K562 (cell line): ENCODE results near the gene SHISA7. TPM values are rescaled to one million over a fixed set of nuclear protein-coding genes. Genes with fewer than 3 reads are reported as not detected.

Experiments
- BCOR ChIP-seq: fragments of 450-650 bp; IDR thresholded peaks from 2 replicates; pipeline ENCODE4 v1.6.1; 2016
- BDP1 ChIP-seq: IDR thresholded peaks from 3 replicates; pipeline ENCODE4 v1.6.1; 2011; ENCODE audit not compliant: insufficient read length, insufficient read depth
- CREM ChIP-seq: IDR thresholded peaks from 2 replicates; pipeline ENCODE4 v1.6.1; 2014; ENCODE audit warnings: antibody characterized with exemption, low read depth
- GTF2A2 ChIP-seq: IDR thresholded peaks from 2 replicates; pipeline ENCODE4 v1.6.1; 2016; ENCODE audit warnings: mild to moderate bottlenecking, missing genetic modification characterization, missing compliant biosample characterization
- GTF2F1 ChIP-seq: IDR thresholded peaks from 2 replicates; pipeline ENCODE4 v1.6.1; 2011; ENCODE audit warnings: low read depth, low read length, improper control_type of control experiment
- HSF4 ChIP-seq: fragments of 250-450 bp; sonication (Bioruptor Pico); IDR thresholded peaks from 2 replicates; pipeline ENCODE4 v2.1.2; 2022; ENCODE audit warnings: mild to moderate bottlenecking, moderate library complexity, borderline replicate concordance
- MEIS2 ChIP-seq: fragments of 450-650 bp; IDR thresholded peaks from 2 replicates; pipeline ENCODE4 v1.6.1; 2014; ENCODE audit warnings: mild to moderate bottlenecking; ENCODE audit not compliant: partially characterized antibody
- NFIC ChIP-seq: fragments of 450-650 bp; IDR thresholded peaks from 2 replicates; pipeline ENCODE4 v1.6.1; 2017; ENCODE audit warnings: mild to moderate bottlenecking, inconsistent platforms
- NR2C1 ChIP-seq, 2 experiments: fragments of 450-650 bp; IDR thresholded peaks; 2 replicates each; pipeline ENCODE4 v1.6.1; 2017; ENCODE audit warnings: mild to moderate bottlenecking in 2 of 2, antibody characterized with exemption in 1 of 2, inconsistent platforms in 1 of 2, missing compliant biosample characterization in 1 of 2, missing genetic modification characterization in 1 of 2
- NR2C2 ChIP-seq, 2 experiments: fragments of 200-800 bp in 1 of 2; sonication (Bioruptor generic) in 1 of 2; sonication (generic) in 1 of 2; formaldehyde crosslinking in 1 of 2; IDR thresholded peaks; 2 replicates each; pipeline versions ENCODE4 v1.6.1 to v1.8.0; 2016 to 2022; ENCODE audit warnings: mild to moderate bottlenecking in 1 of 2, missing compliant biosample characterization in 1 of 2, missing genetic modification characterization in 1 of 2, missing genetic modification reagents in 1 of 2
- POLR2A ChIP-seq: fragments of 450-650 bp; conservative IDR thresholded peaks from 2 replicates; pipeline ENCODE4 v1.6.1; 2016
- POLR2H ChIP-seq: IDR thresholded peaks from 2 replicates; pipeline ENCODE4 v1.6.1; 2016; ENCODE audit warnings: missing genetic modification characterization, low read depth, mild to moderate bottlenecking, control low read depth, missing compliant biosample characterization, moderate library complexity
- RNF2 ChIP-seq: sonication (generic); IDR thresholded peaks from 2 replicates; pipeline ENCODE4 v1.6.1; 2016
- ZBTB7A ChIP-seq: IDR thresholded peaks from 2 replicates; pipeline ENCODE4 v1.6.1; 2011; ENCODE audit warnings: low read depth, mild to moderate bottlenecking, low read length, moderate library complexity, borderline replicate concordance; ENCODE audit not compliant: control insufficient read depth
- ZNF589 ChIP-seq: fragments of 200-800 bp; sonication (Bioruptor generic); IDR thresholded peaks from 2 replicates; pipeline ENCODE4 v1.6.1; 2016; ENCODE audit warnings: low read depth, missing genetic modification characterization, missing compliant biosample characterization
- polyA plus RNA-seq, 8 experiments: library from polyadenylated mRNA; depleted of rRNA in 4 of 8; stranded (reverse) in 5 of 8; unstranded in 3 of 8; fragments of >200 nt; fragmentation: Nextera tagmentation in 2 of 8; fragmentation: Illumina TruSeq in 1 of 8; extraction: Ambion mirVana in 2 of 8; extraction: Trizol in 1 of 8; gene quantifications; 2 replicates each; pipeline versions ENCODE4 v1.2.1 to v1.2.3, GENCODE V29; 2011 to 2014; ENCODE audit warnings: inconsistent platforms in 1 of 8, missing spikeins in 1 of 8
- total RNA-seq, 7 experiments: library from RNA; depleted of rRNA in 6 of 7; stranded (reverse); fragments of >200 nt in 6 of 7; fragmentation: Illumina TruSeq in 2 of 7; extraction: Trizol in 2 of 7; gene quantifications; 2 replicates each; pipeline versions ENCODE4 v1.2.1 to v1.2.3, GENCODE V29; 2011 to 2021; ENCODE audit warnings: low replicate concordance in 1 of 7
- TF ChIP-seq, protein P1 (sequence below): sonication (generic); formaldehyde crosslinking; IDR thresholded peaks from 2 replicates; pipeline ENCODE4 v1.8.0; 2022; ENCODE audit warnings: mild to moderate bottlenecking, missing genetic modification reagents, borderline replicate concordance
- TF ChIP-seq, protein P2 (sequence below): IDR thresholded peaks from 2 replicates; pipeline ENCODE4 v1.6.1; 2011; ENCODE audit not compliant: insufficient read length; ENCODE audit errors: extremely low read depth
- TF ChIP-seq, protein P3 (sequence below): conservative IDR thresholded peaks from 2 replicates; pipeline ENCODE4 v1.6.1; 2011; ENCODE audit warnings: low read depth, mild to moderate bottlenecking, low read length; ENCODE audit not compliant: control insufficient read depth
- TF ChIP-seq, protein P4 (sequence below): sonication (generic); formaldehyde crosslinking; IDR thresholded peaks from 2 replicates; pipeline ENCODE4 v1.8.0; 2022; ENCODE audit warnings: mild to moderate bottlenecking, missing genetic modification reagents

Gene SHISA7
- total and polyA plus RNA-seq, 9 of the 15 experiments (the other 6 are each of a cell fraction or from before 2014, with no cell fraction given): 0.01 to 0.40 (median 0.07) TPM

DNA sequence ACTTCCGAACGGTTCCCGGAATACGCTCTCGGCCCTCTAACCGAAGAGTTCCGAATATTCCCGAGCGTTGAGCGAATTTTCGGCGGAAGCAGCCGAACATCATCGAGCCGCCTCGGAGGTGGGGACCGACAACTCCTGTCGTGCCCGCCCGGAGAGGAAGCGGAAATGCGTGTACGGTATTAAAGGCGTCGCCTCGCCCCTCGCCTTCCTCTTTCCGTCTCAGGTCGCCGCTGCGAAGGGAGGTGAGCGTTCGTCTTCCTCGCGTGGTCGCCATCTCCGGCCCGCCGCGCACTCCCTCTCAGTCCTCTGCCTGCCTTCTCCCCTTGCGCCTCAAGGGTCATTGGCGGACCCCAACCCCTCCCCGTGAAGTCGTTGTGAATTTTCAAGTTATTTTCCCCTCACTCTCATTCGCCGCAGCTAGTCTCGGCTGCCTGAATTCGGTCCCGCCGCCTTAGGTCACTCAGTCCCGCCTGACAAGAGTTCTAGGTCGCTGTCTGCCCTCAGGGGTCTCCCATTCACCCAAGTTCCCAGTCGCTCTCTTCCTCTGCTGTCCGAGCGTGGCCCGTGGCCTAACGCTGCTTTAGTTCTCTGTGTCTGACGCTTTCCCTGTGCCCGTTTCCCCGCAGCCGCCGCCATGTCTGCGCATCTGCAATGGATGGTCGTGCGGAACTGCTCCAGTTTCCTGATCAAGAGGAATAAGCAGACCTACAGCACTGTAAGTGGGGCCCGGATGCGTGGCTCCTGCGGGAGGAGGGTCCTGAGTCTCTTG is 57.2 kb downstream of the SHISA7 start, which contains the start of gene RPL28 (continued):
- TF ChIP-seq, protein P1, sequence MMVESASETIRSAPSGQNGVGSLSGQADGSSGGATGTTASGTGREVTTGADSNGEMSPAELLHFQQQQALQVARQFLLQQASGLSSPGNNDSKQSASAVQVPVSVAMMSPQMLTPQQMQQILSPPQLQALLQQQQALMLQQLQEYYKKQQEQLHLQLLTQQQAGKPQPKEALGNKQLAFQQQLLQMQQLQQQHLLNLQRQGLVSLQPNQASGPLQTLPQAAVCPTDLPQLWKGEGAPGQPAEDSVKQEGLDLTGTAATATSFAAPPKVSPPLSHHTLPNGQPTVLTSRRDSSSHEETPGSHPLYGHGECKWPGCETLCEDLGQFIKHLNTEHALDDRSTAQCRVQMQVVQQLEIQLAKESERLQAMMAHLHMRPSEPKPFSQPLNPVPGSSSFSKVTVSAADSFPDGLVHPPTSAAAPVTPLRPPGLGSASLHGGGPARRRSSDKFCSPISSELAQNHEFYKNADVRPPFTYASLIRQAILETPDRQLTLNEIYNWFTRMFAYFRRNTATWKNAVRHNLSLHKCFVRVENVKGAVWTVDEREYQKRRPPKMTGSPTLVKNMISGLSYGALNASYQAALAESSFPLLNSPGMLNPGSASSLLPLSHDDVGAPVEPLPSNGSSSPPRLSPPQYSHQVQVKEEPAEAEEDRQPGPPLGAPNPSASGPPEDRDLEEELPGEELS (CRISPR knock-in tag): no peak
- TF ChIP-seq BDP1: no peak
- peak; percentile 99 for TF ChIP-seq POLR2A
- TF ChIP-seq, protein P2, sequence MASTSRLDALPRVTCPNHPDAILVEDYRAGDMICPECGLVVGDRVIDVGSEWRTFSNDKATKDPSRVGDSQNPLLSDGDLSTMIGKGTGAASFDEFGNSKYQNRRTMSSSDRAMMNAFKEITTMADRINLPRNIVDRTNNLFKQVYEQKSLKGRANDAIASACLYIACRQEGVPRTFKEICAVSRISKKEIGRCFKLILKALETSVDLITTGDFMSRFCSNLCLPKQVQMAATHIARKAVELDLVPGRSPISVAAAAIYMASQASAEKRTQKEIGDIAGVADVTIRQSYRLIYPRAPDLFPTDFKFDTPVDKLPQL: peak; percentile 87
- TF ChIP-seq RNF2: peak; percentile 60; the same call in 1 of the 2 replicates
- TF ChIP-seq, protein P3, sequence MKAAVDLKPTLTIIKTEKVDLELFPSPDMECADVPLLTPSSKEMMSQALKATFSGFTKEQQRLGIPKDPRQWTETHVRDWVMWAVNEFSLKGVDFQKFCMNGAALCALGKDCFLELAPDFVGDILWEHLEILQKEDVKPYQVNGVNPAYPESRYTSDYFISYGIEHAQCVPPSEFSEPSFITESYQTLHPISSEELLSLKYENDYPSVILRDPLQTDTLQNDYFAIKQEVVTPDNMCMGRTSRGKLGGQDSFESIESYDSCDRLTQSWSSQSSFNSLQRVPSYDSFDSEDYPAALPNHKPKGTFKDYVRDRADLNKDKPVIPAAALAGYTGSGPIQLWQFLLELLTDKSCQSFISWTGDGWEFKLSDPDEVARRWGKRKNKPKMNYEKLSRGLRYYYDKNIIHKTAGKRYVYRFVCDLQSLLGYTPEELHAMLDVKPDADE: peak; percentile 86
- TF ChIP-seq, protein P4, sequence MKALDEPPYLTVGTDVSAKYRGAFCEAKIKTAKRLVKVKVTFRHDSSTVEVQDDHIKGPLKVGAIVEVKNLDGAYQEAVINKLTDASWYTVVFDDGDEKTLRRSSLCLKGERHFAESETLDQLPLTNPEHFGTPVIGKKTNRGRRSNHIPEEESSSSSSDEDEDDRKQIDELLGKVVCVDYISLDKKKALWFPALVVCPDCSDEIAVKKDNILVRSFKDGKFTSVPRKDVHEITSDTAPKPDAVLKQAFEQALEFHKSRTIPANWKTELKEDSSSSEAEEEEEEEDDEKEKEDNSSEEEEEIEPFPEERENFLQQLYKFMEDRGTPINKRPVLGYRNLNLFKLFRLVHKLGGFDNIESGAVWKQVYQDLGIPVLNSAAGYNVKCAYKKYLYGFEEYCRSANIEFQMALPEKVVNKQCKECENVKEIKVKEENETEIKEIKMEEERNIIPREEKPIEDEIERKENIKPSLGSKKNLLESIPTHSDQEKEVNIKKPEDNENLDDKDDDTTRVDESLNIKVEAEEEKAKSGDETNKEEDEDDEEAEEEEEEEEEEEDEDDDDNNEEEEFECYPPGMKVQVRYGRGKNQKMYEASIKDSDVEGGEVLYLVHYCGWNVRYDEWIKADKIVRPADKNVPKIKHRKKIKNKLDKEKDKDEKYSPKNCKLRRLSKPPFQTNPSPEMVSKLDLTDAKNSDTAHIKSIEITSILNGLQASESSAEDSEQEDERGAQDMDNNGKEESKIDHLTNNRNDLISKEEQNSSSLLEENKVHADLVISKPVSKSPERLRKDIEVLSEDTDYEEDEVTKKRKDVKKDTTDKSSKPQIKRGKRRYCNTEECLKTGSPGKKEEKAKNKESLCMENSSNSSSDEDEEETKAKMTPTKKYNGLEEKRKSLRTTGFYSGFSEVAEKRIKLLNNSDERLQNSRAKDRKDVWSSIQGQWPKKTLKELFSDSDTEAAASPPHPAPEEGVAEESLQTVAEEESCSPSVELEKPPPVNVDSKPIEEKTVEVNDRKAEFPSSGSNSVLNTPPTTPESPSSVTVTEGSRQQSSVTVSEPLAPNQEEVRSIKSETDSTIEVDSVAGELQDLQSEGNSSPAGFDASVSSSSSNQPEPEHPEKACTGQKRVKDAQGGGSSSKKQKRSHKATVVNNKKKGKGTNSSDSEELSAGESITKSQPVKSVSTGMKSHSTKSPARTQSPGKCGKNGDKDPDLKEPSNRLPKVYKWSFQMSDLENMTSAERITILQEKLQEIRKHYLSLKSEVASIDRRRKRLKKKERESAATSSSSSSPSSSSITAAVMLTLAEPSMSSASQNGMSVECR (CRISPR knock-in tag): peak; percentile 95
- peak; percentile 42; the same call in 1 of the 2 replicates for TF ChIP-seq NFIC
- TF ChIP-seq ZNF589: no peak
- TF ChIP-seq HSF4 (CRISPR knock-in tag): no peak
- peak; percentile 64; the same call in 1 of the 2 replicates for TF ChIP-seq GTF2A2 (tag)
- TF ChIP-seq GTF2F1: peak; percentile 95
- peak; percentile 15; the same call in 1 of the 2 replicates for TF ChIP-seq ZBTB7A
- no peak for TF ChIP-seq NR2C1 (IDR thresholded peaks at IDR 0.05)
- TF ChIP-seq NR2C1 (tag; IDR thresholded peaks at IDR 0.05): no peak
- peak; percentile 94 for TF ChIP-seq CREM
- peak; percentile 38 for TF ChIP-seq MEIS2
- TF ChIP-seq BCOR: peak; percentile 51; the same call in 1 of the 2 replicates
- peak; percentile 39; the same call in 1 of the 2 replicates for TF ChIP-seq NR2C2 (CRISPR knock-in tag; IDR thresholded peaks at IDR 0.05)
- TF ChIP-seq NR2C2 (tag; IDR thresholded peaks at IDR 0.05): peak; percentile 21; the same call in 1 of the 2 replicates
- peak; percentile 98 for TF ChIP-seq POLR2H (tag)
